Measurements from ENCODE around the gene CDH4.

The CDH4 gene

DNA sequence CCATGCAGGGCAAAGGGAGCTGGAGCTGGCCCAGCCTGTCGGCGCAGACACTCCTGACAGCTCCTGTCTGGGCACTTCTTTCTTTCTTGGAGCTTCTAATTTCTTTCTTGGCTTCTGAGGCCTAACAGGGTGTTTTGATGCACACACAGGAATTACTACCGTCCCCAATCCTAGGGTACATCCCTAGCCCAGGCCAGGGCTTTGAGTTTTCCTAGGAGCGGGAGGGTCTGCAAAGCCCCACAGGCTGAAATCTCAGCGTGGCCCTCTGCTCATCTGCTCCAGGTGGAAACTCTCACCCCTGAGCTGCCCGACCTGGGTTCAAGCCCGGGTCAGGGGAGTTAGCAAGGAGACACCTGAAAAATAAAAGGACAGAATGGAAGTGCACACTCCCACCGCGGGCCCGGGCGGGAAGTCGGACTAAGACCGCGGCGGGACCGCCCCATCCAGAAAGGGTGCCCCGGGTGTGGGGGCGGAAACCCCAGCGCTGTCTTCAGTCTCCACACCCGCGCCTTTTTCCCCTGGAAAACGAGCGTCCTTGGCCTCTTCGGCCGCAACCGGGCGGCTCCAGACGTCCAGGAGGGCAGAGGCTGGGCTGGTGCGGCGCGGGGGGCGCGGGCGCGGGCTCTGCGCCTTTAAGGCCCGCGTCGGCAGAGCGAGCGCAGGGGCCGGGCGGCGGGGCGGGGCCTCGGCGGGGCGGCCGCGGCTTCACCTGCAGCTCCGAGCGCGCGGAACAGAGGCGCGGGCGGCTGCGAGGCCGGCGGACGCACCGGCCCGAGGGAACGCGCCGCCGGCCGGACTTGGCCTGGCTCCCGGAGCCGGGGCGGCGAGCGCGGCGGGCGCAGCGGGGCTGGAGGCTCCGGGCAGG, at the start of gene CDH4:
CDH4 (plus strand) TSS at position 733 of the 865 bp plus-strand sequence.
- no peak for DNase-seq (ENCODE audit: low spot score)

GRCh38 chr20:61203320-61203719, 48.7 kb upstream of the CDH4 start:
- no peak for DNase-seq (ENCODE audit: low spot score)

- no peak for DNase-seq (ENCODE audit: low spot score)
Observed at GRCh38 chr20:61204206-61204605, 47.9 kb upstream of the CDH4 start.

DNA sequence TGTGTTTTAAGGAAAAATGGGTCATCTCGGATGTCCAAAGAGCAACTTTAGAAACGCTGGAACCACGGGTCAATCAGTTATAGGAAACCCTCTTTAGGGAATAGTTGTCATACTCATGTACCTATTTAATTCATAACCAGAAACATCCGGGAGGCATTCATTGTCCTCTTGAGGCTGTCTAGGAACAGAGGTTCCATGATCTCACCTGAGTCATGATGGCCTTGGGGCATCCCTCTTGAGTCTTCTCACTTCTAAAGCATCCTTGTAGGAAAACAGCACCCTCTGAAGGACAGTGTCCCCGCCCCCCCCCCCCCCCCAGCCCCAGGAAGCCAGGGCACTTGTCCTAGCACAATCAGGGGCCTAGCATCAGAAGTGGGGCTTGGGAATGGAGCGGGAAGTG, 46.3 kb upstream of the CDH4 start:
- no peak for DNase-seq (ENCODE audit: low spot score)

- DNase-seq (ENCODE audit: low spot score) = no peak
Observed at GRCh38 chr20:61210862-61211261, 41.2 kb upstream of the CDH4 start.

DNA sequence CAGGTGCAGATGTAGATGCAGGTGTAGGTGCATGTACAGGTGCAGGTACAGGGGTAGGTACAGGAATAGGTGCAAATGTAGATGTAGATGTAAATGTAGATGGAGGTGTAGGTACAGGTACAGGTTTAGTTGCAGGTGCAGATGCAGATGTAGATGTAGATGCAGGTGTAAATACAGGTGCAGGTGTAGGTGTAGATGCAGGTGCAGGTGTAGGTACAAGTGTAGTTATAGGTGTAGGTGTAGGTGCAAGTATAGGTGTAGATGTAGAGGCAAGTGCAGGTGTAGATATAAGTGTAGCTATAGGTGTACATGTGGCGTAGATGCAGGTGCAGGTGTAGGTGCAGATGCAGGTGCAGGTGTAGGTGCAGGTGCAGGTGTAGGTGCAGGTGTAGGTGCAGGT, 34.2 kb upstream of the CDH4 start:
- no peak for DNase-seq (ENCODE audit: low spot score)

GRCh38 chr20:61219021-61219431, 33.0 kb upstream of the CDH4 start:
- no peak for DNase-seq (ENCODE audit: low spot score)

DNA sequence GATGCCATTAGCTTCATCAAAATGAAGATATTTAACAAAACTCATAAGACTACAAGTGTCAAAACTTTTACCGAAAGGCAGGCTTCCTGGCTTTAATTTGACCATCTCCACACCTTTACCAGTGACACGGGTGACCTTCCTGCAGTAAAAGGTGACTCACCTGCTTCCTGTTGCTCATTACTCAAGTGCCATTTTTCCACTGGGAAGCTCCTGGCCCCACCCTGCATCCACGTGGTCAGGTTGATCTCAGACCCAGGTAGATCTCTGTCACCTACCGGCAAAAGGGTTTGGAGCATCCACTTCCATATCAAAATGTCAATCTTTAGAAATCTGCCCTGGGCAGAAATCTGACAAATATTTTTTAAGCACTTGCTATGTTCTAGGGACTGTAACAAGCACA, 31.9 kb upstream of the CDH4 start:
- no peak for DNase-seq (ENCODE audit: low spot score)

- DNase-seq (ENCODE audit: low spot score) = no peak
Observed at GRCh38 chr20:61220626-61221325, 31.3 kb upstream of the CDH4 start.

DNA sequence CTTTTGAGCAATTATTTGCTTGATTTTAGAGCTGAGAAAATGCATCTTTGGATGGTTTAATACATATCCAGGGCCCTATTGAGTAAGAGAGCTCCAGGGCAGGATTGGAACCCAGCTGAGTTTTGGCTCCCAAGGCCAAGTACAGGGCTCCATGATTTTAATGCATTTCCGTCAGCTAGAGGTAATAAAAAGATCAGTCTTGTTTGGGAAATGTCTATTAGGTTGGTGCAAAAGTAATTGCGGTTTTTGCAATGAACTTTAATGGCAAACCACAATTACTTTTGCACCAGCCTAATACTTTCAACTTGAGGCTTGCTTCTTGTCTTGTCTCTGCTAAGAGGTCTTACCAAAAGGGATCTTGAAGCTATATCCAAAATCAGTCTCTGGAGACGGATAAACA, 29.4 kb upstream of the CDH4 start:
- no peak for DNase-seq (ENCODE audit: low spot score)

- DNase-seq (ENCODE audit: low spot score) = no peak
Observed at GRCh38 chr20:61223121-61223520, 28.9 kb upstream of the CDH4 start.

DNA sequence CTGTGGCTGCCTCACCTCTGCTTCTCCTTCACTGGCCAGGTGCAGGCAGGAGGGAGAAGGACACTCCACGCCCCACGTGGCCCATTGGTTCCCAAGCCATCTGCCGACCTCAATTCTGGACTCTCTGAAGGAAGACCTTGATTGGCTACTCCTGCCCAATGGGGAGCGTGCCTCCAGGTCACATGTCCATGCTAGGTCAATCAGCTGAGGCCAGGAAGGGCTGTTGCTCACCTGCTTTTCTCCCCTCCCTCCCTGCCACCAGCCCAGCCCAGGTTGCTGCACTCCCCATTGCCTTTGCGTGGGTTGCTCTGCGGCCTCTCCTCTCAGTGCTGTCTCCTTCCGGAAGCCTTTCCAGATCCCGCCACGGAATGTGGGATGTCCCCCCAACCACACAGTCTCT, 21.9 kb upstream of the CDH4 start:
- DNase-seq (ENCODE audit: low spot score) = no peak

DNA sequence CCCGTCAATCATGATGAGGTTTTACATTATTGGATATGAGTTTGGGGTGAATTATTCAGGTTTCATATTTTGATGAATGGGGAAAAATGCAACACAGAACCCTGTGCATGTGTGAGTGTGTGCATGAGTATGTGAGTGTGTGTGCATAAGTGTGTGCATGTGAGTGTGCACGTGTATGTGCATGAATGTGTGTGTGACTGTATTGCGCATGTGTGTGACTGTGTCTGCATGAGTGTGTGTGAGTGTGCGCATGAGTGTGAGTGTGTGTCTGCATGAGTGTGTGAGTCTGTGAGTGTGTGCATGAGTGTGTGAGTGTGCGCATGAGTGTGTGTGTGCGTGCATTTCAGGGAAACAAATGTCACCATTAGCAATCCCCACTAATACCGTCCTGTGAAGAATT, 18.5 kb upstream of the CDH4 start:
- no peak for DNase-seq (ENCODE audit: low spot score)

DNA sequence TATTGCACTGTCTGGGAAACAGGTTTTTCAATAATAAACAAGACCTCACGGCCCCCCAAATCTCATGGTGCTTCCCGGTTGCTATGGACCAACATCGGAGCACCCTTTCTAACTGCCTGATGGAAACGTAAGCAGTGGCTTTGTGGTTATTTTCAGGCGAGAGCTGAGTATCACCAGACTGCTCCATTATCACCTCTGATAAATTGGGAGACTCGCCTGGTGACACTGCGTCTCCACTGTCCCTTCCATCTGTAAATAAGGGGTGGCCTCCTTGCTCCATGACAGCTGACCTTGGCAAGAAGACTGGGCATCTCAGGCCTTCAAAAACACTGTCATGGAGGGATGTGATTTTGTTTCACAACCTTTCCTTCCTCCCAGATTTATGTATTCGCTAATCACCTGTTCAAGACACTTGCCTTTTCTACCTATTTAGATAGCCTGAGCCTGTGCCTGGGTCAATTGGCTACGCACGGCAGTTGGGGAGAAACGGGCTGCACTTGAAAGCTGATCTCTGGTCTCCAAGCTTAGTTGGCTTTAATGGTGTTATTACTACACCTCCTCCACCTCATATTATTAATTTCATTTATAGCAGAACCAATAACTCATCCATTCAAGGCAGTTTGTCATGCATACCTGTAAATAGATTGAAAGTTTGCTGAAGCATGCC, 17.7 kb upstream of the CDH4 start:
- DNase-seq (ENCODE audit: low spot score) = no peak

GRCh38 chr20:61236713-61237112, 15.3 kb upstream of the CDH4 start:
- no peak for DNase-seq (ENCODE audit: low spot score)

DNA sequence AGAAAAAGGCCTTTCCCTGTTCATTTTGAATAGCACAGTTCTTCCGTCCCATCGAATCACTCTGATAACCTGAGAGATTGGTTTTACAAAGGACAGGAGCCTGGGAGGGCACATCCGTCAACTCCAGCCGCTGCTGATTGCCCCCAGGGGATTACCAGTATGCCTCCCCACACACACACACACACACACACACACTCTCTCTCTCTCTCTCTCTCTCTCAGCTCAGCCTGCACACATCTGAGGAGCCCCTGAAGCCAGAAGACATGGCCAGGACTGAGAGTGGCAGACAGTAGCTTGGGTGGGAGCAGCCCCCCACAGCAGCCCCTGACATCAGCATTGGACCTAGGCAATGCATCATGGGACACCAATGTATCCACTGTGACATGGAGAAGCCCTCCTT, 13.2 kb upstream of the CDH4 start:
- no peak for DNase-seq (ENCODE audit: low spot score)

- DNase-seq (ENCODE audit: low spot score) = no peak
Observed at GRCh38 chr20:61240814-61241213, 11.2 kb upstream of the CDH4 start.

DNA sequence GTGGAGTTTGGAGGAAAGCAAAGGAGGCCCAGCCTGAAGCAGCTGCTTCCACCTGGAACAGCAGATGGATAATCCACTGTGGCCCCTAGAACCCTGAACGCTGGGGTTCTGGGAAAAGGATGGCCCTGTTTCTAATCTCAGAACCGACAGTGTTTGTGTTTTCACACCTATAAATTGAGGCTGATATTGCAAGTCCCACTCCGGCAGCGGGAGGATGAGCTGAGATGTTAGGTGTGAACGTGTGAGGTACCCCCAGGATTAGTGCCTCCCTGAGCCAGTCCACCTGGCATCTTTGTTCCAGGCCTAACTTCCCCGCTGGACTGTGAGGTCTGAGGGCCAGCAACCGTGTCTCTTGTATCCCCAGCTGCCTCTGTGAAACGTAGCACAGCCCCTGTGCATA, 7.8 kb upstream of the CDH4 start:
- DNase-seq (ENCODE audit: low spot score) = no peak

DNA sequence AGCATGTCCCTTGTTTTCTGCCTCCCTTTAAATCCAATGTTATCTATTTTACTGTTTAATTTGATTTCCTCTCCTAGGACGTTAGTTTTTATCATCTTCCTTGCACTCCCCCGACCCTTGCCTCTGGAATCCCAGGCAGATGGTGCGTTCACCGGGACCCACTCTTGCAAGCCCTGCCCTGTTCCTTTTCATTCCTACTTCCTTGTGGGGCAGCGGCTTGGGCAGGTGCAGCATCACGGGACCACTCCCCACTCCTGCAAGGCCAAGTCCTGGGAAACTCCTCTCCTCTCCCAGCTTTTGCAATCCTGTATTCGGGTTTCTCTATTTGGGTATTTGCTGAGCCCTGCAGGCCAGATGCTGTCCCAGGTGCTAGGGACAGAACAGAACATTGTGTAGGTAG, 5.8 kb upstream of the CDH4 start:
- no peak for DNase-seq (ENCODE audit: low spot score)

- no peak for DNase-seq (ENCODE audit: low spot score)
Observed at GRCh38 chr20:61249626-61250025, 2.4 kb upstream of the CDH4 start.

- DNase-seq (ENCODE audit: low spot score) = no peak
Observed at GRCh38 chr20:61252601-61253263, 671 bp downstream of the CDH4 start.

DNA sequence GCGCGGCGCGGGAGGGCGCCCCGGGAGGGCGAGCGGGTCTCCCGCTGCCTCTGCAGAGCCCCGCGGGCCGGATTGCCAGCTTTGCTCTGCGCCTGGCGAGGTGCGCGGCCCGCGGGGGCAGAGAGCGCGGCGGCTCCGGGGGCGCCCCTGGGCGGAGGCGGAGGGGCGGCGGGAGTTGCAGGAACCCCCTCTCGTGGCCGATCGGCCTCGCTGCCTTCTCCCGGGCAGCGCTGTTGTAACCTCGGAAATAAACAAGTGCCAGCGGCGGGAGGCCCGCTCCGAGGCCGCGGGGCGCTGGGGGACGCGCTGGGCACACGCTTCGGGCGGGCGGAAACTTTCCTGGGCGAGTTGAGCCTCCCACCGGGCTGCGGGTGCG, 1.2 kb downstream of the CDH4 start:
- DNase-seq (ENCODE audit: low spot score) = no peak
